HepG2 (cell line): ENCODE measurements around the gene ACADVL. TPM values are rescaled to one million over a fixed set of nuclear protein-coding genes. Genes with fewer than 3 reads are reported as not detected.

ENCODE experiments used
- ATAC-seq: fragments of 200-7000 bp; cut with Tn5 transposase; 3 replicates; pipeline ENCODE4 v1.9.1; 2020; ENCODE audit warnings: mild to moderate bottlenecking, moderate library complexity
- BruUV-seq: library from RNA; stranded (reverse); fragments of 400-500 nt; replicated peaks from 2 replicates; lab custom pipeline; 2021; lab: Mats Ljungman, UMichigan
- CTCF ChIA-PET: fragments of 300-600 bp; formaldehyde crosslinking; extraction: SDS; loops from one replicate; lab custom pipeline; 2021; ENCODE audit warnings: low total read pairs, inconsistent platforms, low intra/inter-chr PET ratio; lab: Yijun Ruan, JAX
- POLR2A ChIA-PET: fragments of 350-600 bp; sonication (Branson Sonifier 250); formaldehyde crosslinking; loops from one replicate; lab custom pipeline; 2020; ENCODE audit warnings: antibody characterized with exemption, inconsistent platforms; lab: Yijun Ruan, JAX
- DNase-seq: peaks from one replicate; pipeline ENCODE4 v3.0.0-alpha.2; 2015; ENCODE audit warnings: low spot score
- FAIRE-seq: peaks from 3 replicates; lab custom pipeline; 2011; peaks lifted over from hg19 to GRCh38; lab: Jason Lieb, UNC
- H2AFZ ChIP-seq: one replicate; pipeline ENCODE4 v1.6.1; 2011; ENCODE audit warnings: low read length, inconsistent platforms
- H3K27ac ChIP-seq: fragments of 300-600 bp; 3 replicates; pipeline ENCODE4 v1.8.0; 2011; ENCODE audit warnings: mixed run types, mild to moderate bottlenecking, mixed read lengths, low read length, inconsistent platforms; ENCODE audit not compliant: insufficient read depth; ENCODE audit errors: extremely low read length
- H3K27me3 ChIP-seq, 2 experiments: fragments of 200-600 bp in 1 of 2; 2 replicates in 1 of 2; 3 replicates in 1 of 2; pipeline versions ENCODE4 v1.6.0 to v1.8.0; 2011; ENCODE audit warnings: low read length in 2 of 2, mild to moderate bottlenecking in 2 of 2, moderate library complexity in 2 of 2, inconsistent platforms in 1 of 2; ENCODE audit not compliant: insufficient read depth in 2 of 2, control insufficient read depth in 1 of 2
- H3K36me3 ChIP-seq, 2 experiments: fragments of 200-600 bp in 1 of 2; replicated peaks in 1 of 2; 2 replicates in 1 of 2; 3 replicates in 1 of 2; pipeline versions ENCODE4 v1.5.1 to v1.8.0; 2011; ENCODE audit warnings: low read length in 2 of 2, inconsistent platforms in 1 of 2; ENCODE audit not compliant: insufficient read depth in 2 of 2, control insufficient read depth in 1 of 2
- H3K4me1 ChIP-seq: 2 replicates; pipeline ENCODE4 v1.5.1; 2012; ENCODE audit warnings: low read length, inconsistent platforms; ENCODE audit not compliant: insufficient read depth
- H3K4me2 ChIP-seq: 2 replicates; pipeline ENCODE4 v1.6.0; 2011; ENCODE audit warnings: low read depth, low read length, inconsistent platforms
- H3K4me3 ChIP-seq, 3 experiments: fragments of 200-600 bp in 1 of 3; sonication (generic), shearing (Covaris generic) in 1 of 3; replicated peaks in 1 of 3; 2 replicates each; pipeline ENCODE4 v1.5.1; 2011 to 2016; ENCODE audit warnings: low read length in 3 of 3, inconsistent platforms in 2 of 3, low read depth in 2 of 3, mild to moderate bottlenecking in 2 of 3, control low read depth in 1 of 3, mixed read lengths in 1 of 3; ENCODE audit not compliant: insufficient read depth in 1 of 3
- H3K79me2 ChIP-seq: one replicate; pipeline ENCODE4 v1.6.1; 2011; ENCODE audit warnings: low read length, inconsistent platforms; ENCODE audit not compliant: insufficient read depth
- H3K9ac ChIP-seq: 2 replicates; pipeline ENCODE4 v1.6.0; 2011; ENCODE audit warnings: mild to moderate bottlenecking, low read depth, low read length, inconsistent platforms; ENCODE audit not compliant: insufficient read depth
- H3K9me3 ChIP-seq: 2 replicates; pipeline ENCODE4 v1.5.1; 2012; ENCODE audit warnings: mild to moderate bottlenecking, low read length
- H4K20me1 ChIP-seq: 2 replicates; pipeline ENCODE4 v1.6.0; 2011; ENCODE audit warnings: inconsistent platforms, mild to moderate bottlenecking, low read length, moderate library complexity; ENCODE audit not compliant: insufficient read depth
- BRD4 ChIP-seq: sonication (generic); formaldehyde crosslinking; IDR thresholded peaks from 2 replicates; pipeline ENCODE4 v1.4.0; 2020; ENCODE audit warnings: missing genetic modification reagents
- CBX2 ChIP-seq, 2 experiments: fragments of 200-600 bp in 1 of 2; sonication (generic); formaldehyde crosslinking in 1 of 2; IDR thresholded peaks; 2 replicates each; pipeline versions ENCODE4 v1.7.0 to v1.8.1; 2018 to 2022; ENCODE audit warnings: low read depth in 2 of 2, low read length in 1 of 2, mild to moderate bottlenecking in 1 of 2, missing genetic modification reagents in 1 of 2
- EHMT2 ChIP-seq: fragments of 200-600 bp; sonication (generic); IDR thresholded peaks from 2 replicates; pipeline ENCODE4 v1.7.0; 2017; ENCODE audit warnings: antibody characterized with exemption, low read depth, low read length, borderline replicate concordance
- KLF15 ChIP-seq: sonication (generic); formaldehyde crosslinking; IDR thresholded peaks from 2 replicates; pipeline ENCODE4 v1.8.1; 2023; ENCODE audit warnings: borderline replicate concordance, mild to moderate bottlenecking, inconsistent platforms, missing genetic modification reagents, mixed read lengths
- NCOA5 ChIP-seq: sonication (generic); formaldehyde crosslinking; IDR thresholded peaks from 2 replicates; pipeline ENCODE4 v1.4.0; 2020; ENCODE audit warnings: missing genetic modification reagents
- NFKB2 ChIP-seq: sonication (generic); formaldehyde crosslinking; IDR thresholded peaks from 2 replicates; pipeline ENCODE4 v1.4.0; 2020; ENCODE audit warnings: missing genetic modification reagents, borderline replicate concordance
- NR1H2 ChIP-seq: sonication (generic); formaldehyde crosslinking; IDR thresholded peaks from 2 replicates; pipeline ENCODE4 v1.8.1; 2022; ENCODE audit warnings: low read depth, missing genetic modification reagents, borderline replicate concordance
- SMYD3 ChIP-seq: sonication (generic); formaldehyde crosslinking; IDR thresholded peaks from 2 replicates; pipeline ENCODE4 v1.8.1; 2023; ENCODE audit warnings: mild to moderate bottlenecking, missing genetic modification reagents
- SP140L ChIP-seq: sonication (generic); formaldehyde crosslinking; IDR thresholded peaks from 2 replicates; pipeline ENCODE4 v1.4.0; 2020; ENCODE audit warnings: missing genetic modification reagents, borderline replicate concordance
- ZC3H13 ChIP-seq: sonication (generic); formaldehyde crosslinking; IDR thresholded peaks from 2 replicates; pipeline ENCODE4 v1.8.1; 2023; ENCODE audit warnings: mild to moderate bottlenecking, missing genetic modification reagents, moderate library complexity
- ZMAT3 ChIP-seq: sonication (generic); formaldehyde crosslinking; conservative IDR thresholded peaks from 2 replicates; pipeline ENCODE4 v1.7.0; 2021; ENCODE audit warnings: missing genetic modification reagents
- ZNF331 ChIP-seq: sonication (generic); formaldehyde crosslinking; IDR thresholded peaks from 2 replicates; pipeline ENCODE4 v1.4.0; 2020; ENCODE audit warnings: missing genetic modification reagents
- ZNF558 ChIP-seq: sonication (generic); formaldehyde crosslinking; IDR thresholded peaks from 2 replicates; pipeline ENCODE4 v1.9.0; 2022; ENCODE audit warnings: mild to moderate bottlenecking, missing genetic modification reagents, borderline replicate concordance
- ZNF619 ChIP-seq: sonication (generic); formaldehyde crosslinking; IDR thresholded peaks from 2 replicates; pipeline ENCODE4 v1.4.0; 2020; ENCODE audit warnings: mild to moderate bottlenecking, missing genetic modification reagents
- ZSCAN31 ChIP-seq: sonication (generic); formaldehyde crosslinking; IDR thresholded peaks from 2 replicates; pipeline ENCODE4 v1.5.0; 2020; ENCODE audit warnings: low read depth, mild to moderate bottlenecking, missing genetic modification reagents
- WGBS: methylation state at CpG from one replicate; pipeline ENCODE4 v1.1.6; 2017; ENCODE audit warnings: low lambda C conversion rate; 5-methylcytosine and 5-hydroxymethylcytosine counted together
- in situ Hi-C: cut with HindIII; loops from 2 replicates; pipeline ENCODE4 v1.10.0; 2017; ENCODE audit warnings: low pct_unique_long_range_greater_than_20kb; ENCODE audit not compliant: extremely low pct_ligation_motif_present
- intact Hi-C: fragments of 100-400 bp; cut with micrococcal nuclease; formaldehyde crosslinking; loops from one replicate; pipeline ENCODE4 v1.10.0; 2022; ENCODE audit not compliant: unreplicated experiment
- polyA plus RNA-seq, 8 experiments: library from polyadenylated mRNA; depleted of rRNA in 3 of 8; stranded (reverse) in 7 of 8; unstranded in 1 of 8; fragments of >200 nt; fragmentation: Illumina TruSeq in 4 of 8; extraction: Trizol in 4 of 8; gene quantifications; 2 replicates each; pipeline versions ENCODE4 v1.2.1 to v1.2.3, GENCODE V29; 2011 to 2016; ENCODE audit warnings: low read depth in 4 of 8, missing spikeins in 1 of 8, mixed read lengths in 1 of 8; ENCODE audit not compliant: insufficient read depth in 1 of 8
- total RNA-seq, 5 experiments: library from RNA; depleted of rRNA; stranded (reverse); fragments of >200 nt; fragmentation: Illumina TruSeq; extraction: Trizol; gene quantifications; 2 replicates each; pipeline ENCODE4 v1.2.3, GENCODE V29; 2016; ENCODE audit warnings: low read depth in 1 of 5
- TF ChIP-seq, protein P1 (sequence below): sonication (generic); formaldehyde crosslinking; IDR thresholded peaks from 2 replicates; pipeline ENCODE4 v1.4.0; 2020; ENCODE audit warnings: mild to moderate bottlenecking, missing genetic modification reagents
- TF ChIP-seq, protein P2 (sequence below): sonication (generic); formaldehyde crosslinking; conservative IDR thresholded peaks from 2 replicates; pipeline ENCODE4 v1.4.0; 2020; ENCODE audit warnings: missing genetic modification reagents
- TF ChIP-seq, protein P3 (sequence below): sonication (generic); formaldehyde crosslinking; IDR thresholded peaks from 2 replicates; pipeline ENCODE4 v1.4.0; 2020; ENCODE audit warnings: missing genetic modification reagents

Gene ACADVL
- total and polyA plus RNA-seq, 2 of the 13 experiments (the other 11 are each of a cell fraction or from before 2014, with no cell fraction given) = 219 to 412 TPM

DNA sequence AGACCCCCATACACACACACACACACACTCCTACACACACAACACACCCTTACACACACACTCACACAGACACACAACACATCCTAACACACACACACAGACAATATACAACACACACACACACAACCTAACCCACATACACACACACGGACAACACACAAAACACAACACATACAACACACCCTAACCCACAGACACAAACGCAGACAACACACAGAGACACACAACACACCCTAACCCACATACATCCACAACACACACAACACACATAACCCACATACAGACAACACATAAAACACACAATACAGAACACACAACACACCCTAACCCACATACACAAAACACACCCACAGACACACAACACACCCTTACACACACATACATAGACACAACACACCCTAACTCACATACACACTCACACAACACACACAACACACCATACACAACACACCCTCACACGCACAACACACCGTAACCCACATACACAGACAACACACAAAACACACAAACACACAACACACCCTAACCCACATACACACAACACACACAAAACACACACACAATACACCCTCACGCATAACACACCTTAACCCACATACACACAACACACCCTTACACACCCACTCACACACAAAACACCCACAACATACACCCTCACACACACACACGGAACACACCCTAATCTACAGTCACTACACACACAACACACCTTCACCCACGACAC is 45.0 kb upstream of the ACADVL start (continued):
- TF ChIP-seq ZMAT3 (no peak), CBX2 (IDR thresholded peaks at IDR 0.05; ENCODE audit: low read depth, low read length) (no peak), CBX2 (CRISPR knock-in tag; IDR thresholded peaks at IDR 0.05; ENCODE audit: low read depth) (no peak), SMYD3 (CRISPR knock-in tag) (no peak)

DNA sequence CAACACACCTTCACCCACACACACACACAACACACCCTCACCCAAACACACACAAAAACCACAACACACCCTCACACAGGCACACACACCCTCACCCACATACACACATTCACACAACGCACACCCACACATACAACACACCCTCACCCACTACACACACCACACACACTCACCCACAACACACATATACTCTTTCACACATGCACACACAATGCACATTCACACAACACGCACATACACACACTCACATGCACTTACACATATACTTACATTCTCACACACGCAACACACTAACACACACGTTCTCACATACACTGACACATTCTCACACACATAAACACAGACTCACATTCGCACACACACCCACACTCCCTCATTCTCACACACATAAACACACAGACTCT is 44.4 kb upstream of the ACADVL start:
- Histone ChIP-seq H3K4me2 (peak overlapping the region; percentile 92), H2AFZ (no peak overlapping the region), H3K9ac (peak overlapping the region; percentile 96), H3K27ac (peak overlapping the region; percentile 60), H4K20me1 (peaks cover 39% of the 10 kb centered on the region), H3K79me2 (peaks cover 47% of the 10 kb centered on the region), H3K4me3 (peak overlapping the region; percentile 43 to 93 (median 84); a peak in 4 of 6 replicates), H3K9me3 (no peaks in the 10 kb centered on the region), H3K27me3 (no peaks in the 10 kb centered on the region; a peak in 1 of 5 replicates), H3K36me3 (peaks cover 17 to 40% of the 10 kb centered on the region in 2 experiments), H3K4me1 (peaks cover 56% of the 10 kb centered on the region)
- DNase-seq (no peak), ATAC-seq (no peak), FAIRE-seq (no peak)
- ChIA-PET CTCF (no interaction called here), POLR2A (no interaction called here)
- intact Hi-C loops = loop anchor here (5.0 to 10.0 kb wide), 3 partner anchors 37 to 59 kb away; partner anchors contain the start of genes DVL2 and PHF23
- 94% methylated on average over 5 of the region's 5 CpGs for WGBS
- no TSS peak for BruUV-seq
- in situ Hi-C loops = loop anchor here (5.0 kb wide), 1 partner anchor 42 kb away; the partner anchor contains the start of genes ACADVL and DLG4
- TF ChIP-seq, protein P1, sequence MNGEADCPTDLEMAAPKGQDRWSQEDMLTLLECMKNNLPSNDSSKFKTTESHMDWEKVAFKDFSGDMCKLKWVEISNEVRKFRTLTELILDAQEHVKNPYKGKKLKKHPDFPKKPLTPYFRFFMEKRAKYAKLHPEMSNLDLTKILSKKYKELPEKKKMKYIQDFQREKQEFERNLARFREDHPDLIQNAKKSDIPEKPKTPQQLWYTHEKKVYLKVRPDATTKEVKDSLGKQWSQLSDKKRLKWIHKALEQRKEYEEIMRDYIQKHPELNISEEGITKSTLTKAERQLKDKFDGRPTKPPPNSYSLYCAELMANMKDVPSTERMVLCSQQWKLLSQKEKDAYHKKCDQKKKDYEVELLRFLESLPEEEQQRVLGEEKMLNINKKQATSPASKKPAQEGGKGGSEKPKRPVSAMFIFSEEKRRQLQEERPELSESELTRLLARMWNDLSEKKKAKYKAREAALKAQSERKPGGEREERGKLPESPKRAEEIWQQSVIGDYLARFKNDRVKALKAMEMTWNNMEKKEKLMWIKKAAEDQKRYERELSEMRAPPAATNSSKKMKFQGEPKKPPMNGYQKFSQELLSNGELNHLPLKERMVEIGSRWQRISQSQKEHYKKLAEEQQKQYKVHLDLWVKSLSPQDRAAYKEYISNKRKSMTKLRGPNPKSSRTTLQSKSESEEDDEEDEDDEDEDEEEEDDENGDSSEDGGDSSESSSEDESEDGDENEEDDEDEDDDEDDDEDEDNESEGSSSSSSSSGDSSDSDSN (CRISPR knock-in tag) = peak; percentile 49; the same call in 1 of the 2 replicates
- TF ChIP-seq ZNF331 (CRISPR knock-in tag) (no peak), NCOA5 (CRISPR knock-in tag) (no peak), EHMT2 (no peak), ZC3H13 (CRISPR knock-in tag) (0 out of 2 replicates have a peak, but pooled peaks have one; percentile 27), BRD4 (peak; percentile 47; the same call in 1 of the 2 replicates), ZNF558 (no peak), SP140L (CRISPR knock-in tag) (no peak), NFKB2 (CRISPR knock-in tag) (no peak), ZNF619 (CRISPR knock-in tag) (no peak), NR1H2 (CRISPR knock-in tag) (no peak), ZSCAN31 (CRISPR knock-in tag) (no peak), KLF15 (no peak)
- TF ChIP-seq, protein P2, sequence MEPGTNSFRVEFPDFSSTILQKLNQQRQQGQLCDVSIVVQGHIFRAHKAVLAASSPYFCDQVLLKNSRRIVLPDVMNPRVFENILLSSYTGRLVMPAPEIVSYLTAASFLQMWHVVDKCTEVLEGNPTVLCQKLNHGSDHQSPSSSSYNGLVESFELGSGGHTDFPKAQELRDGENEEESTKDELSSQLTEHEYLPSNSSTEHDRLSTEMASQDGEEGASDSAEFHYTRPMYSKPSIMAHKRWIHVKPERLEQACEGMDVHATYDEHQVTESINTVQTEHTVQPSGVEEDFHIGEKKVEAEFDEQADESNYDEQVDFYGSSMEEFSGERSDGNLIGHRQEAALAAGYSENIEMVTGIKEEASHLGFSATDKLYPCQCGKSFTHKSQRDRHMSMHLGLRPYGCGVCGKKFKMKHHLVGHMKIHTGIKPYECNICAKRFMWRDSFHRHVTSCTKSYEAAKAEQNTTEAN = no peak
- TF ChIP-seq, protein P3, sequence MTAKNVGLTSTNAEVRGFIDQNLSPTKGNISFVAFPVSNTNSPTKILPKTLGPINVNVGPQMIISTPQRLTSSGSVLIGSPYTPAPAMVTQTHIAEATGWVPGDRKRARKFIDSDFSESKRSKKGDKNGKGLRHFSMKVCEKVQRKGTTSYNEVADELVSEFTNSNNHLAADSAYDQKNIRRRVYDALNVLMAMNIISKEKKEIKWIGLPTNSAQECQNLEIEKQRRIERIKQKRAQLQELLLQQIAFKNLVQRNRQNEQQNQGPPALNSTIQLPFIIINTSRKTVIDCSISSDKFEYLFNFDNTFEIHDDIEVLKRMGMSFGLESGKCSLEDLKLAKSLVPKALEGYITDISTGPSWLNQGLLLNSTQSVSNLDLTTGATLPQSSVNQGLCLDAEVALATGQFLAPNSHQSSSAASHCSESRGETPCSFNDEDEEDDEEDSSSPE (CRISPR knock-in tag) = no peak
